Raji (cell line): Measurements from ENCODE around the gene PSMB7.

Source experiments
- POLR2A ChIP-seq: IDR thresholded peaks from 2 replicates; pipeline ENCODE4 v1.6.1; 2011; ENCODE audit warnings: low read depth, low read length, control low read depth; ENCODE audit not compliant: insufficient read depth

PSMB7 gene

GRCh38 chr9:124398191-124398935, 16.9 kb downstream of the PSMB7 start:
- TF ChIP-seq POLR2A: no peak

DNA sequence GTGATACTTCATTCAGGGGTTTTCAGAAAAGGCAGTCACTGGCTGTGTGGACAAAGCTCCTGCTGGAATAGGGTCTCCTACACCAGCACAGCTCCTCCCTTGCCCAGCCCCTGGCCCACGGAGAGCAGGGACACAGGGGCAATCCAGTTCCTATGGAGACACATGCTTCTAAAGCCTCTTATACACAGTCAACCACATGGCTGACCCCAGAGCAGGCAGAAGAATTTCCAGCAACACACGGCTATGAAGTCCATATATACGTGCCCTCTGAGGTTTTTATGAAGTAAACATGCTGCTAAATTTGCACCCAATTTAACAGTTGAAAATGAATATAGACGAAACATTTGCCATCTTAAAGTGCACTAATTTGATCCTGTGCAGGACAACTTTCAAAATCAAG, 19.4 kb downstream of the PSMB7 start:
- no peak for TF ChIP-seq POLR2A

DNA sequence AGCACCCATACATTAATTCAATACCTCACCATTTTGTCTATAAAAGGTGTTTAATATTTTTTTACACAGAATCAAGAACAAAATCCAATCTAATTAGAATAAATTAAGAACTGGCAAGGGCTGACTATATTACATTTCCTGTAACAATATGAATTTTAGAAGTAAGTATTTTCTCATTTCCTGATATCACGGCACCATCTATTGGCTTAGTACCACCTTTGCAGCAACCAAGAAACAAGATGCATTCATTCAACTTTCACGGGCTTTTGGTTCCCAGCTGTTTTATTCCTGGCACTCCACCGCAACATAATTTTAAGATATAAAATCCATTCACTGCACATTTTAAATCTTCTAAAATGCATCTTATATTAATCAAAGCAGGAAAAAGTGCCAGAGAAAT, 20.6 kb downstream of the PSMB7 start:
- no peak for TF ChIP-seq POLR2A

DNA sequence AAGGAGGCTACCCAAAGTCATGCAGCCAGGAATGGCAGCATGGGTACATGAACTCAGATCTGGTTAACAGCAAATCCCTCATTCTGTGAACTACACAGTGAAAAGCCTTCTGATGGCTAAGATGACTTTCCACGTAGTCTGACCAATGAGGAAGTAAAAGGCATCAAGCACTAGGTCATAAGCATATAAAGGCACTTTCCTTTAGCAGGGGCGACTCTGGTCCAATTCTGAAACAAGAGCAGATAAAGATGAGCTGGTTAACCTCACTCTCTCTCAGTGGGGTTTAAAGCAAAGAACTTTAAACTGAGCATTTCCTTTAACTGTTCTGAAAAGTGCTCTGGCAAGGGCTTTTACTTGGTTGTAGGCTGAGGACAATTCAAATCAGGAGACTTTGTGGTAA, 21.1 kb downstream of the PSMB7 start:
- TF ChIP-seq POLR2A: no peak

DNA sequence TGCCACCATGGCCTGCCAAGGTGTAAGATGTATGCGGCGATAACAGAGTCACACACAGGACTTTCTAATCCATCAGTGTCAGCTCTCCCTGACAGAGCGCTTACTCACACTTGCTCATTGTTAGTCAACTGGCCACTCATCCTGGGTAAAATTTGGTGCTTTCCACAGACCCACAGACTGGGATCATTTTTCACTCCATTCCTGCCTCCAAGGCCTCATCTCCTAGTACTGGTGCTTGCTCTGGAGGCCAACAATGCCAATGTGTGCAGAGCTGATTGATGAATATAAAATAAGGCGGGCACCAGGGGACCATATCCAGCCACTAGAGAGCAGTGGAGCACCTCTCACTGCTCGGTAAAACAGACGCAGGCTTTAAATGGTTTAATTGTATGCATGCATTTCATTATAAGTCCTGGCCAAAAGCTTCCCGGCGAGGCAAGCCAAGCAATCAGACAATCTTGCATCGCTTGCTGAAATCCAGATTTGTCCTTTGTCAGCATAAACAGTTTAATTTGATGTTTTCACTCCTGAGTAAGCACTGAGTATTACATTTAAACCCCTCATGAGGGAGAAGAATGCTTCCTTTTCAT, 22.3 kb downstream of the PSMB7 start:
- no peak for TF ChIP-seq POLR2A

DNA sequence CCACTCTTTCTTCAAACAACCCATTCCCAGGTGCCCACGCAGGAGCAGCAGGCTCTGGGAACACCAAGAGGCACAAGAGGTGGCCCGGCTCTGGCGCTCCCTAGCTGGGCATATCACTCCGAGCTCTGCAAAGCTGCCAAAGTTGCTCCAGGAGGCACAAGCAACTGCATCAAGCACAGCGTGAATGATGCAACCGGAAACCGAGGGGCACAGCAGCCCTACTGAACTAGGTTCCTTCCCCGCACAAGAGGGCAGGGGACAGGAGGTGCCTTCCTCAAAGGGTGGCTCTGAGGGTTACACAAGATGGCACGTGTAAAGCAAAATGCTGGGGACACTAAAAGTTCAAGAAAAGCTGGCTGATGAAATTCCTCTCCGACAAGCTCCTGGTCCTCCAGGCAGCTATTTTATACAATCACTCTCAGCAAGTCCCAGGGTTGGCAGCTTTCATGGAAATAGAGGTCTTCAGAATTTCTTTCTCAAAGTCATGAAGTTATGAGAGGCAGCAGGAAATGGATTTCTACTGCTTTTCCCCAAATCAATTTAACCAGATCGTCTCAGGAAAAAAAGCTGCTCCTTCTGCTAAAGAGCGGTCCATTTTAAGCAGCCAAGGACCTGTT, 22.9 kb downstream of the PSMB7 start:
- TF ChIP-seq POLR2A: no peak

DNA sequence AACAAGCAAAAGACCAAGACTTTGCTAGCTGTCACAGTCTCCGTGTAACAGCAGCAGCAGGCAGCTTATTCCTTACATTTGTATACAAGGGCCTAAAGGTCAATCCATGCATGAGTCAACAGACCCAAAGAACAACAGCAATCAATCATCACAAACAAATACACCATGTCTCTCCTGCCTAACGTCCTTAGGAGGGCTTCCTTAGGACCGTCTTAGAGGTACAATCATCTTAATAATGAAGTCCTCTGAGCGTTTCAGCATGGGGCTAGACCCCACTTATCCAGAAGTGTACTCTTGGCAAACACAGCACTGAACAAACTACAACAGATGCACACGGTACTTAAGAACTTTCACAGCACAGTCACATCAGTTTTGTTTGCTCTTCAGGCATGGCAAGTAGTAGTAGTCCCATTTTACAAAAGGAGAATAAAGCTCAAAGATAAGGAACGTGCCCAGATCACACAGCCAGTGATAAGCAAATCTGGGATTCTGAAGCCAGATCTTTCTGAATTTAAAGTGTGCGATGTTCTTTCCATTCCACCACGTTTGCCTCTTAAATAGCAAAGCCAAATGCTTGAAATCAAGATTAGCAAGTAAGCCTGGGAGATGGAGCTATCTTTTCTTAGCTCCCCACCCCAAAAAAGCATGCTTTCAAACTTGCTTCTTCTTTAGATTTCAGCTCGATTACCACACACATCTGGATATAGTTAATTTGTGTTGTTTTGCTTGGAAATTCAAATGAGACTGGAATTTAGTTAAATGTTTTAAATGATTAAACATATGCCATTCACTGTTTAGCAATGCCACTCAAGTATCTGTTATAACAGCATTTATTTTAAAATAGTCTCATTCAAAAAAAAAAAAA, 24.2 kb downstream of the PSMB7 start:
- TF ChIP-seq POLR2A: no peak

- TF ChIP-seq POLR2A: no peak
These were observed 25.9 kb downstream of the PSMB7 start for GRCh38 chr9:124389146-124389939.

DNA sequence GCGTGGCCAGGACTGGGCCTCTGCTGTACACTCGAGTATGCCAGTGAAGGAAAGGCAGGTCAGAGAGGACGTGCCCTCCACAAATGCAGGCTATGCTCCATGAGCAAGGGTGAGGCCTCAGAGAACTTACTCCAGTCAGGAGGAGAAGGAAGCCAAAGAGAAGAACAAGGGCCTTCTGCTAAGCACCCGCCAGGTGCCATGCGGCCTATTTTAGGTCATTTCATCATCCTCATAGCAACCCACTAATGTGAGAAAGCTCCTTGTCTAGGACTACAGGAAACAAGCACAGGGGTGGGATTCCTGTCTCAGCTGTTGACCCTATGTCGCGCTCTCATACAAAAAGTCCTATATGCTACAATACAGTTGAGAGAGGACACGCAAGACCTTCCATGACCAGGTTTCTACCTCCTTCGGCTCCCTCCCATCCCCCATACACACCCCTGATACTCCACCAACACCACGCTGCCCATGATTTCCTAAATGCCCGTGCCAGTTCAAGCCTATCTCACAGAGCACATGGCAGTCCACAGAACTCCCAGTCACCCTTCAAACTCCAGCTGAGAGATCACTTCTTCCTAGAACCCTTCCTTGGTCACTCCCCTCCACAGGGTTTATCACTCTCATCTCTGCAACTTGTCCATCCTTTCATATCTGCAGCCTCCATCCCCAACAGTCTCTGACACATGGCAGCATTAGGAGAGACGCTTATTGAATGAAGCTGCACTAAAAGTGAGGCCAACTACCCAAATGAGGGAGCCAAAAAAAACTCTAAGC, 26.8 kb downstream of the PSMB7 start:
- TF ChIP-seq POLR2A: no peak

- TF ChIP-seq POLR2A: no peak
These were observed 29.0 kb downstream of the PSMB7 start for GRCh38 chr9:124386201-124386600.

GRCh38 chr9:124385623-124386022, 29.6 kb downstream of the PSMB7 start:
- TF ChIP-seq POLR2A: no peak

DNA sequence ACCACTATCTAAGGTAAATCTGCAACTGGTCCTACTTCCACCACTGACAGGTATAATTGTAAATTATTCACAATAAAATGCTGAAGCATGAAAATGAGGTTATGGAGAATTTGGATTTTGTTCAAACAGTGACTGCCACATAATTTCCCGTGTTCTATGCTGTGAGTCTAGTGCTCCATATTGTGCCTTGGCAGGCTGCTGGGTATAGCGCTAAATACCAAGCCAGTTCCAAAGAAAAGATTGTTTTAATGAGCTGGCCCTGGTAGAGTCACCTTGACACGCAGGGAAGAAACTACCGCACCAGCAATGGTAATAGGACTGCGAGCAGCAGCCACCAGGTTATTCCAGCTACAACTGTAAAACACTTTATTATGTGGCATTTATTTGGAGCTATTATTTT, 30.4 kb downstream of the PSMB7 start:
- TF ChIP-seq POLR2A: no peak

DNA sequence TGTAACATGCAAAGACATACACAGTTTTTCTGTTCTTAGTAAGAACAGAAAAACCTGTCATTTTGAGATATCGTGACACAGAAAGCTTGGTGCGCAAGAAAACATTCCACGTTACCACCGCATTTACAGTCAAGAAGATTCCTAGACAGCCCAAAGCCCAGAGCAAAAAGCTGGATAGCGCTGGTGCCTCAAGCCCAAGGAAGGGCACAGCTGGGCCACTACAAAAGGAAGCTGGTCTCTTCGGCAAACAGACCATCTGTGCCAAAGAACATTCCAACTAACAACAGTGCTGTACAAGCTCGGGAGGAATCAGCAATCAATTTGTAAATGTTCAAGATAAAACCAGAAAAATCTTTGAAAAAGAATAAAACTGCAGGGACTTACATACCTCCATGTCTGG, 31.0 kb downstream of the PSMB7 start:
- TF ChIP-seq POLR2A: no peak

DNA sequence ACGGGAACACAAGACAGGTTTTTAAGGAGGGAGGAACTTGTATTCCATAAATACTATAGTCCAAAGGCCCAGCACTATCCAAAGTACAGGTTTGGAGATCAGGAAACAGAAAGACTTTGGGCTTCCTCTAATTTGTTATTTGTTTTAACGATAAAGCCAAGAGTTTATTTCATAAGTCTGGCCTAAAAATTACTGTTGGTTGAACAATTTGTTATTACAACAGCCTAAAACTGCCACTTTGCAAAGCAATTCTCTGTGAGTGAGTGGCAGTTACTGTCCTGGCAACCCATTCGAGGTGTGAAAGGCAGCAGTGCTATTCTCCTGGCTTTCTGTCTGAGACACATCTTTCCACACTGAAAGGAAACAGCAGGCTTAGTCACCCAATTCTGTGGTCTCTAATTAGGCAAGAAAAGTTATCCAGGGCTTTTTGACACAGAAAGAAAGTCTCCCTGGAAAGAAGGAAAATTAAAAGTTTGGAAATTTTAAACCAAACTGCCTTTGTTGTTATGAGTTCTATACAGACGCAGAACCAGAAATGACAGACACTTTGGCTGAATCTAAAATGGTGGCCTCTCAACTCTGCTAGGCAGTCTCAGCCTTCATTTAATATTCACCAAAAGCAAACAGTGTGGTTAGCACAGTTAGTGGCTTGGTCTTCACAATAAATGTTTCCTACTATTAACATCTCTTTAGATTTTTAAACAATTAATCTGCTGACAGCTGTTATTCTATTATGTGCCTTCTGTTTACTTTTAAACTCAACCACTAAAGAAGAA, 33.9 kb downstream of the PSMB7 start:
- no peak for TF ChIP-seq POLR2A
